ENCODE results near the gene CD226. TPM values are rescaled to one million over a fixed set of nuclear protein-coding genes. Genes with fewer than 3 reads are reported as not detected.

CD226 gene
- total and polyA plus RNA-seq, 9 donors, result 0.17 to 1.5 (median 1.2) TPM

DNA sequence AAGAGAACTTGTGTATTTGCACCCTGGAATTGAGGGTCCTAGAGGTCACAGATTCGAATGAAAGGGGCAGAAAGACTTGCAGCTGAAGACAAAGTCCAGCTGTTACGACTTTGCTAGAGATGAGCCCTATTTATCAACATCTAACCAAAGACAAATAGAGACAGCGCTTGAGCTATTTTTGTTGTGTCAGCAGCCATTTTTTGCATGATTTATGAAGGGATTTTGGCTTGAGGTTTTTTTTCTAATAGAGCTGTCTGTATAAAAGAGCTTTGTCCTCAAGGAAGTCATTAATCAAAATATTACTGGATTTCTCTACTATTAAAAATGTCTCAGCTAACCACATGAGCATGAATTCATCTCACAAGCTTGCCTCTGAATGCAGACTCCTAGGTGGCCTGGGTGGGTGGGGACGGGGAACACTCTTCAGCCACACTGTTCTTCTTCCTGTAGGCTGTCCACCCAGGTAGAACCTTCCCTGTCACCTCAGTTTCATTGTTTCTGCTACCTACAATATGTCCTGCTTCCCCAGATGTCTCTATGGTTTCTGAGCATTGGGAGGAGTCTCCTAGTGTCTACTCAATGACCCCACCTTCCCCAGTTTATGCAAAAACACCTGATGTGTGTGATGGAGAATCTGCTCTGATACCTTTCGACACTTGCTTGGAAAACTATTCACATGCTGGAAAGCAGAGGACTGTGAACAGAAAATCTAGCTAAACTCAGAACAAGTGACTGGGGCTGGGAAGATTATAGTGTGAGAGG is 7.2 kb upstream of the CD226 start:
- no peaks in the 10 kb centered on the region for H3K4me1 ChIP-seq (ENCODE audit: insufficient read depth)
- H3K9me3 ChIP-seq, result no peaks in the 10 kb centered on the region
- no peak overlapping the region for H3K27ac ChIP-seq
- TF ChIP-seq, protein P1, sequence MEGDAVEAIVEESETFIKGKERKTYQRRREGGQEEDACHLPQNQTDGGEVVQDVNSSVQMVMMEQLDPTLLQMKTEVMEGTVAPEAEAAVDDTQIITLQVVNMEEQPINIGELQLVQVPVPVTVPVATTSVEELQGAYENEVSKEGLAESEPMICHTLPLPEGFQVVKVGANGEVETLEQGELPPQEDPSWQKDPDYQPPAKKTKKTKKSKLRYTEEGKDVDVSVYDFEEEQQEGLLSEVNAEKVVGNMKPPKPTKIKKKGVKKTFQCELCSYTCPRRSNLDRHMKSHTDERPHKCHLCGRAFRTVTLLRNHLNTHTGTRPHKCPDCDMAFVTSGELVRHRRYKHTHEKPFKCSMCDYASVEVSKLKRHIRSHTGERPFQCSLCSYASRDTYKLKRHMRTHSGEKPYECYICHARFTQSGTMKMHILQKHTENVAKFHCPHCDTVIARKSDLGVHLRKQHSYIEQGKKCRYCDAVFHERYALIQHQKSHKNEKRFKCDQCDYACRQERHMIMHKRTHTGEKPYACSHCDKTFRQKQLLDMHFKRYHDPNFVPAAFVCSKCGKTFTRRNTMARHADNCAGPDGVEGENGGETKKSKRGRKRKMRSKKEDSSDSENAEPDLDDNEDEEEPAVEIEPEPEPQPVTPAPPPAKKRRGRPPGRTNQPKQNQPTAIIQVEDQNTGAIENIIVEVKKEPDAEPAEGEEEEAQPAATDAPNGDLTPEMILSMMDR (IDR thresholded peaks at IDR 0.05), result no peak
- TF ChIP-seq EP300 (IDR thresholded peaks at IDR 0.05) (no peak), POLR2A (IDR thresholded peaks at IDR 0.05) (no peak)
- no peak for DNase-seq
- intact Hi-C loops (cut with DNase I), result no loop called here
- WGBS, 3 donors, result 53 to 62% (median 60%) methylated on average over 5 of the region's 5 CpGs
- H3K4me3 ChIP-seq, result no peak overlapping the region
- no peaks in the 10 kb centered on the region for H3K27me3 ChIP-seq
- H3K36me3 ChIP-seq, result no peaks in the 10 kb centered on the region

DNA sequence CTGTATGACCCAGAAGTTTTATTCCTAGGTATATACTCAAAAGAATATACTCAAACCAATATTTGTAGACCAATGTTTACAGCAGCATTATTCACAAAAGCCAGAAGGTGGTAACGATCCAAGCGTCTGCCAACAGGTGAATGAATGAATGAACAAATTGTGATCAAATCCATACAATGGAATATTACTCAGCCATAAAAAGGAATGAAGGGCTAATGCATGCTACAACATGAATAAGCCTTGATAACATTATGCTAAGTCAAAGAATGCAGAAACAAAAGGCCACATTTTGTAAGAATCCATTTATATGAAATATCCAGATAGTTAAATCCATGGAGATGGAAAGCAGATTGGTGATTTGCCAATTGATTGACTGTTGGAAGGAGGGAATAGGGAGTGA is 5.5 kb upstream of the CD226 start:
- no peaks in the 10 kb centered on the region for H3K36me3 ChIP-seq
- intact Hi-C loops (cut with DNase I), result no loop called here
- DNase-seq, result no peak
- no peak overlapping the region for H3K27ac ChIP-seq
- no peaks in the 10 kb centered on the region for H3K9me3 ChIP-seq
- no peak overlapping the region for H3K4me3 ChIP-seq
- TF ChIP-seq POLR2A (IDR thresholded peaks at IDR 0.05) (no peak), EP300 (IDR thresholded peaks at IDR 0.05) (no peak)
- TF ChIP-seq, protein P1 (IDR thresholded peaks at IDR 0.05), result no peak
- no peaks in the 10 kb centered on the region for H3K27me3 ChIP-seq
- WGBS, 3 donors, result 93 to 98% (median 97%) methylated on average over 2 of the region's 2 CpGs
- no peaks in the 10 kb centered on the region for H3K4me1 ChIP-seq (ENCODE audit: insufficient read depth)

DNA sequence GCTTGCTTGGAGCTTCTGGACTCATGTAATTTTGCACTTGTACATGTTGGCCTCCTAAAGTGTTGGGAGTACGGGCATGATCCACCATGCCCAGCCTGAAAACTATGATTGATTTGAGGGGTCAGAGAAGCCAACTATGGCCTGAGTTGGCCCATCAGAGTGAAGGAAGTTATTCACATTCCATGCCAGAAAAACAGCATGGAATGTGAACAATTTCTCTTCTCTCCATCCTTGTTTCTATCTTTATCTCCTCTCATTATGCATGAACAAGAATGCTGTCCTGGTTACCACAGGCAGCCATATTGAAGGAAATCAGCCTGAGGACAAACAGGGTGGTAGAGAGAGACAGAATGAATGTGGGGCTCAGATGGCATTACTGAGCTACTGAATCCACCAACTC is 3.5 kb upstream of the CD226 start:
- H3K27ac ChIP-seq, result no peak overlapping the region
- WGBS, 3 donors, result 32 to 49% (median 40%) methylated on average over 1 of the region's 1 CpG
- no peak overlapping the region for H3K4me3 ChIP-seq
- no peak for DNase-seq
- TF ChIP-seq, protein P1 (IDR thresholded peaks at IDR 0.05), result no peak
- no peak for TF ChIP-seq EP300 (IDR thresholded peaks at IDR 0.05)
- TF ChIP-seq POLR2A (IDR thresholded peaks at IDR 0.05), result no peak
- H3K27me3 ChIP-seq, result no peaks in the 10 kb centered on the region
- no peaks in the 10 kb centered on the region for H3K36me3 ChIP-seq
- intact Hi-C loops (cut with DNase I), result no loop called here
- no peaks in the 10 kb centered on the region for H3K9me3 ChIP-seq
- no peaks in the 10 kb centered on the region for H3K4me1 ChIP-seq (ENCODE audit: insufficient read depth)

DNA sequence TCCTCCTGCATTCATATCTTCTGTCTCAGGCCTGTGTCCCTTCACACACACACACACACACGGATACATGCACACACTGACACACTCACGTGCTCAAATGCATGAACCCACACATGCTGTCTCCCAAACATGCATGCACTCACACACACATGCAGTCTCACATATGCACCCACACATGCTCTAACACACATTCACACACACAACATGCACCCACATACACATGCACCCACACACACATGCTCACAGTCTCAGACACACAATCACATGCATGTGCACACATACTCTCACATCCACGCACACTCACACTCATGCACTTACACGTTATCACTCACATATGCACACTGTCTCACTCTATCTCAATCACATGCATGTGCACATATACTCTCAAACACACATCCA is 1.9 kb upstream of the CD226 start:
- H3K4me3 ChIP-seq, result no peak overlapping the region
- no peak overlapping the region for H3K27ac ChIP-seq
- TF ChIP-seq POLR2A (IDR thresholded peaks at IDR 0.05), result no peak
- no peak for TF ChIP-seq EP300 (IDR thresholded peaks at IDR 0.05)
- TF ChIP-seq, protein P1 (IDR thresholded peaks at IDR 0.05), result no peak
- no peaks in the 10 kb centered on the region for H3K36me3 ChIP-seq
- intact Hi-C loops (cut with DNase I), result no loop called here
- 83 to 94% (median 87%) methylated on average over 4 of the region's 4 CpGs for WGBS, 3 donors
- no peak for DNase-seq
- H3K27me3 ChIP-seq, result no peaks in the 10 kb centered on the region
- H3K4me1 ChIP-seq (ENCODE audit: insufficient read depth), result no peaks in the 10 kb centered on the region
- H3K9me3 ChIP-seq, result no peaks in the 10 kb centered on the region
